AG09309 (cell line): ENCODE data around the gene ARMC2.

Experiments used
- DNase-seq: peaks from one replicate; pipeline ENCODE4 v3.0.0-alpha.2; 2010; ENCODE audit warnings: low read depth
- H3K4me3 ChIP-seq: 2 replicates; pipeline ENCODE4 v1.5.1; 2011; ENCODE audit warnings: mild to moderate bottlenecking, low read depth, low read length, moderate library complexity; ENCODE audit not compliant: control insufficient read depth
- TF ChIP-seq, protein P1 (sequence below): IDR thresholded peaks from 2 replicates; pipeline ENCODE4 v1.5.1; 2011; ENCODE audit warnings: mild to moderate bottlenecking, low read depth, low read length, inconsistent platforms; ENCODE audit not compliant: insufficient read depth, control insufficient read depth; ENCODE audit errors: missing control alignments

The ARMC2 gene

DNA sequence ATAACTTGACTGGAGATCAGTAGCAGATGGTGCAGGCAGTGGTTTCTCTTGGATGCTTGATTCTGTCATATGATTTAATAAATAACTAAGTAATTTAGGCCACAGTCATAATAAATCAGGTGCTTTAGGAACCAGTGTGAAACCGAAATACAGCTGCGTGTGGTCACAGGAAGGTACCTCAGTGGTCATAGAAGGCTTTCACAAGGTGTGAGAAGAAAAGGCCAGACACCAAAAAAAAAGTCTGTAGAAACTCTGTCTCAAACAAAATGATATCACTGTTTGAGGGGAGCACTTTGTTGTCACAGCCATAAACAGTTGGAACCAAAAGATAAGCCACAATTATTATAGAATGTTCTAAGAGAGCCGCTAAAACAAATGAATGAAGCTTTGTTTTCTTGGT, 56.5 kb downstream of the ARMC2 start:
- DNase-seq, result no peak
- no peak overlapping the region for H3K4me3 ChIP-seq
- TF ChIP-seq, protein P1, sequence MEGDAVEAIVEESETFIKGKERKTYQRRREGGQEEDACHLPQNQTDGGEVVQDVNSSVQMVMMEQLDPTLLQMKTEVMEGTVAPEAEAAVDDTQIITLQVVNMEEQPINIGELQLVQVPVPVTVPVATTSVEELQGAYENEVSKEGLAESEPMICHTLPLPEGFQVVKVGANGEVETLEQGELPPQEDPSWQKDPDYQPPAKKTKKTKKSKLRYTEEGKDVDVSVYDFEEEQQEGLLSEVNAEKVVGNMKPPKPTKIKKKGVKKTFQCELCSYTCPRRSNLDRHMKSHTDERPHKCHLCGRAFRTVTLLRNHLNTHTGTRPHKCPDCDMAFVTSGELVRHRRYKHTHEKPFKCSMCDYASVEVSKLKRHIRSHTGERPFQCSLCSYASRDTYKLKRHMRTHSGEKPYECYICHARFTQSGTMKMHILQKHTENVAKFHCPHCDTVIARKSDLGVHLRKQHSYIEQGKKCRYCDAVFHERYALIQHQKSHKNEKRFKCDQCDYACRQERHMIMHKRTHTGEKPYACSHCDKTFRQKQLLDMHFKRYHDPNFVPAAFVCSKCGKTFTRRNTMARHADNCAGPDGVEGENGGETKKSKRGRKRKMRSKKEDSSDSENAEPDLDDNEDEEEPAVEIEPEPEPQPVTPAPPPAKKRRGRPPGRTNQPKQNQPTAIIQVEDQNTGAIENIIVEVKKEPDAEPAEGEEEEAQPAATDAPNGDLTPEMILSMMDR, result no peak

DNA sequence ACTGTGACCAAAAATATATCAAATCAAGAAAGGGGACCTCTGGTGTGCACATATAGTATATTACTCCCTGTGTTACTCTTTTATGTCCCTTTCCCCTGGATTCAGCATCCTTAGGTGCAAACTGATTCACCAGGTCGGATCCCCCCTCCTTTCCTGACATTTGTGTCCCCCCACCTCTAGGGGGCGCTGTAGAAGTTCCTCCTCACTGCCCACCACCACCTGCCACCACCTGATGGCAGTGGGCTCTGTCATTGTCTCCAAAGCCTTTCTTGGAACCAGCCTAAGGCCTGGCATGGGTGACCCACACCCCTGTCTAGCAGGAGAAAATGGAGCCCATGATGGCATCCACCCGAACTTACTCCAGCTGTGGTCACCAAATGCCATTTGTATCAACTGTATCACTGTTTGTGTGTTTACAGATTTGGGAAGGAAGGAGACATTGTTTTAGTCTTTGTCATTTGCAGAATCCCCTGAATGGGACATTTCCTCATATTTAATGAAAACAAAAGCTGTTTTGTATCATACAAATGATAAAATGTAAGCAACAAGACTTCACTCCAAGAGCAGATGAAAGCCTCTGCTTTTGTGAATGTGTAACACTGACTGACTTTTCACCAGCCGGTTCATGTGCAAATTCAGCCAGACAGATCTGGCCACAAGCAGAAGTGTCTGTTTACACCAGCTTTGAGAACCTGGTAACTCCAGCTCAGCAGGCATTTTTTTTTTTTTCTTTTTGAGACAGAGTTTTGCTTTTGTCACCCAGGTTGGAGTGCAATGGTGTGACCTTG, 66.2 kb downstream of the ARMC2 start:
- H3K4me3 ChIP-seq, result no peak overlapping the region
- TF ChIP-seq, protein P1, result peak; percentile 44
- no peak for DNase-seq

DNA sequence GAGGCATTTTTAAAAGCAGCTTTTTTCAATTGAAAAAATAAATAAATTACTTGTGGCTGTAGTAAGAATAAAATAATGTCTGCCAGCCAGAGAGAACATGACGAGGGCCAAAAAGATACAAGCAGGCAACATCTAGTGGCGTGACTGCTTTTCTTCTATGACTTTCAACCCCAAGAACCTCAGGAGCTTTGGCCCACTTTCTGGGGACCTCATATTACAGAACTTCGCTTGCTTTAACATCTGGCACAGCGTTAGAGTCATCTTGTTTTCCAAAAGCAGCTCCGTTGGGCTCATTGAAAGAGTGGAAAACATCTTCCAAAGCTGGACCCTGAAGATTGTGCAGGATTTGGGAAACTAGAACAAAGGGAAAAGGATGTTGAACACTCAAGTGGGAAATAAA, 67.0 kb downstream of the ARMC2 start:
- TF ChIP-seq, protein P1, result no peak
- DNase-seq, result no peak
- no peak overlapping the region for H3K4me3 ChIP-seq

DNA sequence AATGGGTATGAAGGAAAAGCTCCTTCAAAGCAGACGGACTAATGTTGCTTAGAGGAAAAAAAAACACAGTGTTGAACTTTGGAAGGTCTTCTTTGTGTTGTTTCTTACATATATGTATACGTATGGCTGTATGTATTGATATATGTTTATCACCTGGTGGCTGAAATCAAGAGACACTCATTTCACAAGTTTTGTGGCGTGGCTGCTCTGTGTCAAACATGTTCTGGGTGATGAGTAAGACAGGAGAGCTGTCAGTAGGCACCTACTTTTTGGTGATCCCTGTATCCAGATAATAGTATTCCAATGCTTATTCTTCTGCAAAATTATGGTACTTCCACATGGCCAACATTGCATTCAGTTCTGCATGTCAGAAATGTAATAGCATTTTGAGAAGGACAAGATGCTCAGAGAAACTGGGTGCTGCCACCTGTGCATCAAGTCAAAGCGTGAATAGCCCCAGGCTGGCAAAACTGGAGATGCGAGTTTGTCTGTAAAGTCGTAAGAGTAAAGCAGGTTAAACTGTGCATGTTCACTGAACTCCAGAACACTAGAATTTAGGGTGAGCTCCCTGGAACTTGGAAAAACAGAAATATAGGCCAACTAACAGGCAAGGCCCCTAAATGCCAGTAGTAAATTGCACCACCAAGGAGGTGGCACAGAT, 67.9 kb downstream of the ARMC2 start:
- TF ChIP-seq, protein P1, result no peak
- no peak for DNase-seq
- no peak overlapping the region for H3K4me3 ChIP-seq

DNA sequence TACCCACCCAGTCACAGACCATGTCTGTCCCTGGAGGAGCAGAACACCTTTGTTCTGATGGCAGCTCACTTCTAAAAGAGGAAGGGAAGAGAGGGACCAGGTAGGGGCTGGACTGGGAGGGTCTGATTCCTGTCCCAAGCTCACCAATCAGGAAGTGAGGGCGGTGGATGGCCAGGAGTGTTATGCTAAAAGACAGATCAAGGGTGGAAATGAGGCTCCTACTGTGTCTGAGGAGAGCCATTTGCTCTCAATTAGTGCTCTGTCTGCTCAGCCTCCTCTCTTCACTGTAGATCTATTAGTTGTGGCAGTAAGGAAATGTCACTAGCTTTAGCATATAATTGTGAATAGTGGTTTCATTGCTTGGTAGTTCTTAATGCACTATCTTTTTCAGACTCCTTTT, 72.5 kb downstream of the ARMC2 start:
- H3K4me3 ChIP-seq, result no peak overlapping the region
- DNase-seq, result no peak

DNA sequence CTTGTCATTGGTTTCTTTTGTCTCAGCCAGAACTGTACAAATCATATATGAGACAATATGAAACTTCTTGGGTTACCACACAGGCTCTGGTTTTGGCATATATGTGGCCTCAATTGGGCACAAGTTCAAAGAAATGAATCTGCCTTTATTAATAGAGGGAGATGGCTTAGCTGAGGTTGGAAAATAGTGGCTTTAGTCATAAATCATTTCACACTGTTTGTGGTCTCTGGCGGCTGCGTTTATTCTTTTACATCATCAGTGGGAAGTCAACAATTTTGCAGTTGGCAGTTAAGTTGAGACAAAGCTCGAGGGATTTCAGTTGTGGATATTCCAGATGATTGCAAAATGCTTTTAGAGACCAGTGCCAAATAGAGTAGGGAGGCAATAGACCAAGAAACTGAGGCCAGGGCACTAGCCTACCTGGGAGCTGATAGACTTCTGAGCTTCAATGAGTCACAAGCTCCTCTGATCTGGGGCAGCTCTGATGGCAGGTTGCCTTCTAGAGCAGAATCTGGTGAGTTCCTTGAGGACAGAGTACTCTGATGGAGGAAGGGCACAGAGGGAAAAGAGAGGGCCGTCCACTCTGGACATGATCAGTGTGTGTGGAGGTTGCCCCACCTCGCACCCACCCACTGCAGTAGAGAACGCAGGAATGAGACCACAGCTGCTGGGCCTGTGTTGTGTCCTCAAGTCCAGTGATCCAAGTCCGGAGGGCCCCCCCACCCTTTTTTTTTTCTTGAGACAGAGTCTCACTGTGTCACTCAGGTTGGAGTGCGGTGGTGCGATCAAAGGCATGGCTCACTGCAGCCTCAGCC, 73.5 kb downstream of the ARMC2 start:
- no peak overlapping the region for H3K4me3 ChIP-seq
- TF ChIP-seq, protein P1, result no peak
- DNase-seq, result peak; percentile 86

More for the DNA sequence above, 72.5 kb downstream of the ARMC2 start:
- TF ChIP-seq, protein P1, result no peak
